ENCODE measurements around the gene WDR89. TPM values are rescaled to one million over a fixed set of nuclear protein-coding genes. Genes with fewer than 3 reads are reported as not detected.

WDR89 gene
- total and polyA plus RNA-seq, 2 experiments from 2014 or later: 21.5 to 31.8 TPM

GRCh38 chr14:63565448-63565847 lies 76.2 kb downstream of the WDR89 start:
- Mint-ChIP-seq H3K36me3 (ENCODE audit: low read depth) (no peaks in the 10 kb centered on the region), H3K4me1 (no peaks in the 10 kb centered on the region), H3K9me3 (no peaks in the 10 kb centered on the region), H3K27me3 (ENCODE audit: insufficient read depth, low read depth, poor library complexity) (no peaks in the 10 kb centered on the region), H3K27ac (no peak overlapping the region), H3K4me3 (no peak overlapping the region)
- H3K27ac ChIP-seq (ENCODE audit: low read depth): no peak overlapping the region
- H4K20me1 ChIP-seq (replicated peaks; ENCODE audit: insufficient read depth): no peaks in the 10 kb centered on the region
- H2AFZ ChIP-seq: peak overlapping the region; percentile 23; the same call in 1 of the 2 replicates
- DNase-seq (ENCODE audit: low spot score): no peak
- no peak overlapping the region for H3K4me2 ChIP-seq
- H3K79me2 ChIP-seq (replicated peaks; ENCODE audit: insufficient read depth): no peaks in the 10 kb centered on the region
- no peak overlapping the region for H3K4me3 ChIP-seq
- no peak for ATAC-seq
- no peaks in the 10 kb centered on the region for H3K9me2 ChIP-seq (ENCODE audit: insufficient read depth)
- TF ChIP-seq JUNB (IDR thresholded peaks at IDR 0.05; ENCODE audit: unreplicated experiment) (no peak), POLR2AphosphoS5 (IDR thresholded peaks at IDR 0.05; ENCODE audit: low read depth) (no peak), ETS1 (IDR thresholded peaks at IDR 0.05) (no peak), CREB1 (CRISPR knock-in tag; IDR thresholded peaks at IDR 0.05; ENCODE audit: low read depth) (no peak), EZH2phosphoT487 (IDR thresholded peaks at IDR 0.05; ENCODE audit: unreplicated experiment) (no peak), STAT1 (IDR thresholded peaks at IDR 0.05; ENCODE audit: unreplicated experiment) (no peak), ZNF114 (CRISPR knock-in tag; IDR thresholded peaks at IDR 0.05) (no peak)
- no peaks in the 10 kb centered on the region for H3K4me1 ChIP-seq (ENCODE audit: insufficient read depth)
- no peaks in the 10 kb centered on the region for H3K27me3 ChIP-seq (ENCODE audit: insufficient read depth)
- H3K36me3 ChIP-seq (ENCODE audit: insufficient read depth): no peaks in the 10 kb centered on the region
- no peaks in the 10 kb centered on the region for H3F3A ChIP-seq (replicated peaks; ENCODE audit: low read depth)

- no peak for ATAC-seq
- H3K36me3 Mint-ChIP-seq (ENCODE audit: low read depth): no peaks in the 10 kb centered on the region
Measured at GRCh38 chr14:63564318-63564717, 77.4 kb downstream of the WDR89 start.

More at GRCh38 chr14:63564318-63564717, 77.4 kb downstream of the WDR89 start:
- H3K4me1 Mint-ChIP-seq: no peaks in the 10 kb centered on the region
- H3K27ac Mint-ChIP-seq: no peak overlapping the region
- Histone ChIP-seq H3K4me3 (no peak overlapping the region), H2AFZ (no peak overlapping the region), H3K4me1 (ENCODE audit: insufficient read depth) (no peaks in the 10 kb centered on the region), H3K79me2 (replicated peaks; ENCODE audit: insufficient read depth) (no peaks in the 10 kb centered on the region), H3K27ac (ENCODE audit: low read depth) (no peak overlapping the region), H4K20me1 (replicated peaks; ENCODE audit: insufficient read depth) (no peaks in the 10 kb centered on the region), H3K27me3 (ENCODE audit: insufficient read depth) (no peaks in the 10 kb centered on the region), H3K36me3 (ENCODE audit: insufficient read depth) (no peaks in the 10 kb centered on the region), H3F3A (replicated peaks; ENCODE audit: low read depth) (no peaks in the 10 kb centered on the region), H3K4me2 (no peak overlapping the region), H3K9me2 (ENCODE audit: insufficient read depth) (no peaks in the 10 kb centered on the region)
- no peak for DNase-seq (ENCODE audit: low spot score)
- no peak for TF ChIP-seq ETS1 (IDR thresholded peaks at IDR 0.05)
- TF ChIP-seq NANOG (IDR thresholded peaks at IDR 0.05; ENCODE audit: borderline replicate concordance): no peak
- no peak for TF ChIP-seq POLR2AphosphoS5 (IDR thresholded peaks at IDR 0.05; ENCODE audit: low read depth)
- no peak for TF ChIP-seq JUNB (IDR thresholded peaks at IDR 0.05; ENCODE audit: unreplicated experiment)
- TF ChIP-seq CTCF (conservative IDR thresholded peaks at IDR 0.05; ENCODE audit: low read depth in 2 of 2): no peak
- H3K9me3 Mint-ChIP-seq: no peaks in the 10 kb centered on the region
- no peaks in the 10 kb centered on the region for H3K27me3 Mint-ChIP-seq (ENCODE audit: insufficient read depth, low read depth, poor library complexity)
- H3K4me3 Mint-ChIP-seq: no peak overlapping the region

Data from GM23338 (cell line).